ENCODE measurements around the gene NBPF12. TPM values are rescaled to one million over a fixed set of nuclear protein-coding genes. Genes with fewer than 3 reads are reported as not detected.

Gene NBPF12
- total RNA-seq, 1 donor, result 6.0 TPM

Other genes starting within 250 kb of the NBPF12 start
- 13.5 and 15.5 TPM in 2 replicates for gene PRKAB2, start 234.1 kb downstream of the NBPF12 start, total RNA-seq